H9 (cell line): Measurements from ENCODE around the gene UNC79. TPM values are rescaled to one million over a fixed set of nuclear protein-coding genes. Genes with fewer than 3 reads are reported as not detected.

ENCODE experiments used
- DNase-seq: peaks from one replicate; pipeline ENCODE4 v3.0.0-alpha.2; 2017
- H2AFZ ChIP-seq: one replicate; pipeline ENCODE4 v1.6.1; 2013; ENCODE audit warnings: mild to moderate bottlenecking, low read length, control low read depth, moderate library complexity
- H2AK5ac ChIP-seq: 2 replicates; pipeline ENCODE4 v1.6.1; 2013; ENCODE audit warnings: low read length, control low read depth, mixed read lengths; ENCODE audit not compliant: insufficient read length
- H2BK120ac ChIP-seq: one replicate; pipeline ENCODE4 v1.6.1; 2013; ENCODE audit warnings: low read depth, mild to moderate bottlenecking, low read length, control low read depth, inconsistent platforms; ENCODE audit not compliant: poor library complexity, severe bottlenecking
- H2BK12ac ChIP-seq: 2 replicates; pipeline ENCODE4 v1.6.1; 2013; ENCODE audit warnings: low read length, control low read depth, mixed read lengths, low read depth; ENCODE audit not compliant: insufficient read length
- H2BK15ac ChIP-seq: 2 replicates; pipeline ENCODE4 v1.6.1; 2013; ENCODE audit warnings: low read depth, low read length, control low read depth
- H2BK20ac ChIP-seq: one replicate; pipeline ENCODE4 v1.6.1; 2013; ENCODE audit warnings: low read depth, mild to moderate bottlenecking, low read length, control low read depth, inconsistent platforms; ENCODE audit not compliant: poor library complexity, severe bottlenecking
- H2BK5ac ChIP-seq: 2 replicates; pipeline ENCODE4 v1.6.1; 2013; ENCODE audit warnings: low read length, control low read depth, mixed read lengths; ENCODE audit not compliant: insufficient read length
- H3K14ac ChIP-seq: 2 replicates; pipeline ENCODE4 v1.6.1; 2013; ENCODE audit warnings: low read length, control low read depth; ENCODE audit not compliant: insufficient read depth
- H3K18ac ChIP-seq: 2 replicates; pipeline ENCODE4 v1.6.1; 2013; ENCODE audit warnings: low read depth, mild to moderate bottlenecking, mixed read lengths, low read length, control low read depth; ENCODE audit not compliant: insufficient read length
- H3K23ac ChIP-seq: 2 replicates; pipeline ENCODE4 v1.6.1; 2013; ENCODE audit warnings: low read length, control low read depth, mixed read lengths, low read depth; ENCODE audit not compliant: insufficient read length
- H3K23me2 ChIP-seq: 2 replicates; pipeline ENCODE4 v1.6.1; 2013; ENCODE audit warnings: low read depth, mild to moderate bottlenecking, mixed read lengths, low read length, control low read depth; ENCODE audit not compliant: insufficient read length, poor library complexity, severe bottlenecking
- H3K27ac ChIP-seq: 2 replicates; pipeline ENCODE4 v1.5.1; 2013; ENCODE audit warnings: low read length, control low read depth, mixed read lengths, low read depth; ENCODE audit not compliant: insufficient read length
- H3K27me3 ChIP-seq: 2 replicates; pipeline ENCODE4 v1.6.1; 2013; ENCODE audit warnings: low read length, control low read depth, inconsistent platforms; ENCODE audit not compliant: insufficient read depth
- H3K4ac ChIP-seq: 2 replicates; pipeline ENCODE4 v1.6.1; 2013; ENCODE audit warnings: low read depth, mild to moderate bottlenecking, control low read depth, inconsistent platforms, low read length, moderate library complexity
- H3K4me1 ChIP-seq: 2 replicates; pipeline ENCODE4 v1.6.1; 2013; ENCODE audit warnings: low read length, control low read depth, inconsistent platforms; ENCODE audit not compliant: insufficient read depth
- H3K4me2 ChIP-seq: 2 replicates; pipeline ENCODE4 v1.6.1; 2013; ENCODE audit warnings: low read length, control low read depth, mixed read lengths; ENCODE audit not compliant: insufficient read length, insufficient read depth
- H3K56ac ChIP-seq: 2 replicates; pipeline ENCODE4 v1.6.1; 2013; ENCODE audit warnings: low read depth, mild to moderate bottlenecking, mixed read lengths, low read length, control low read depth; ENCODE audit not compliant: insufficient read length
- H3K79me1 ChIP-seq: 2 replicates; pipeline ENCODE4 v1.6.1; 2013; ENCODE audit warnings: low read depth, mild to moderate bottlenecking, moderate library complexity, low read length, control low read depth, inconsistent platforms; ENCODE audit not compliant: insufficient read depth, poor library complexity, severe bottlenecking
- H3K79me2 ChIP-seq: 2 replicates; pipeline ENCODE4 v1.6.1; 2013; ENCODE audit warnings: low read length, control low read depth, inconsistent platforms; ENCODE audit not compliant: insufficient read depth
- H3K9ac ChIP-seq: 2 replicates; pipeline ENCODE4 v1.6.1; 2013; ENCODE audit warnings: low read length, control low read depth, mixed read lengths; ENCODE audit not compliant: insufficient read length; ENCODE audit errors: extremely low read depth
- H3K9me3 ChIP-seq: one replicate; pipeline ENCODE4 v1.6.1; 2013; ENCODE audit warnings: low read depth, low read length, inconsistent platforms; ENCODE audit not compliant: control insufficient read depth
- H3T11ph ChIP-seq: one replicate; pipeline ENCODE4 v1.6.1; 2013; ENCODE audit warnings: mild to moderate bottlenecking, low read length, control low read depth, inconsistent platforms
- H4K20me1 ChIP-seq: one replicate; pipeline ENCODE4 v1.6.1; 2013; ENCODE audit not compliant: control insufficient read depth, insufficient read length, insufficient read depth
- H4K5ac ChIP-seq: 2 replicates; pipeline ENCODE4 v1.6.1; 2013; ENCODE audit warnings: low read depth, mild to moderate bottlenecking, mixed read lengths, low read length, control low read depth; ENCODE audit not compliant: insufficient read length
- H4K8ac ChIP-seq: replicated peaks from 2 replicates; pipeline ENCODE4 v1.6.1; 2013; ENCODE audit warnings: low read length, control low read depth, mixed read lengths, low read depth; ENCODE audit not compliant: insufficient read length
- H4K91ac ChIP-seq: 2 replicates; pipeline ENCODE4 v1.6.1; 2013; ENCODE audit warnings: low read depth, mild to moderate bottlenecking, moderate library complexity, mixed read lengths, low read length, control low read depth; ENCODE audit not compliant: insufficient read length
- H3K27ac Mint-ChIP-seq, 3 experiments: 2 replicates in 2 of 3; 3 replicates in 1 of 3; pipeline ENCODE4 v1.8.0; 2020 to 2021; ENCODE audit warnings: mixed read lengths in 3 of 3, mild to moderate bottlenecking in 1 of 3, moderate library complexity in 1 of 3
- H3K27me3 Mint-ChIP-seq: 2 replicates; pipeline ENCODE4 v1.8.0; 2021; ENCODE audit warnings: low read depth, mild to moderate bottlenecking, moderate library complexity, mixed read lengths
- H3K36me3 Mint-ChIP-seq, 3 experiments: 2 replicates in 2 of 3; 3 replicates in 1 of 3; pipeline ENCODE4 v1.8.0; 2020 to 2021; ENCODE audit warnings: low read depth in 3 of 3, mixed read lengths in 3 of 3; ENCODE audit not compliant: insufficient read depth in 1 of 3
- H3K4me1 Mint-ChIP-seq, 2 experiments: 2 replicates each; pipeline ENCODE4 v1.8.0; 2020; ENCODE audit warnings: mixed read lengths in 2 of 2
- H3K4me3 Mint-ChIP-seq, 2 experiments: 2 replicates in 1 of 2; 3 replicates in 1 of 2; pipeline ENCODE4 v1.8.0; 2020 to 2021; ENCODE audit warnings: mild to moderate bottlenecking in 2 of 2, mixed read lengths in 2 of 2, moderate library complexity in 1 of 2
- H3K9me3 Mint-ChIP-seq, 2 experiments: 2 replicates in 1 of 2; 3 replicates in 1 of 2; pipeline ENCODE4 v1.8.0; 2020; ENCODE audit warnings: mild to moderate bottlenecking in 2 of 2, mixed read lengths in 2 of 2, moderate library complexity in 1 of 2
- CTCF ChIP-seq: fragments of 200-600 bp; sonication (generic); conservative IDR thresholded peaks from 3 replicates; pipeline ENCODE4 v1.8.0; 2021; ENCODE audit warnings: antibody characterized with exemption, mild to moderate bottlenecking
- WGBS: extraction: QIAGEN DNeasy Blood & Tissue Kit; methylation state at CpG from one replicate; pipeline ENCODE4 v1.1.7; 2013; ENCODE audit warnings: missing lambda C conversion rate, low lambda C conversion rate, mixed read lengths; ENCODE audit not compliant: insufficient read length; ENCODE audit errors: extremely low coverage; 5-methylcytosine and 5-hydroxymethylcytosine counted together
- total RNA-seq: library from RNA; stranded (reverse); gene quantifications from 2 replicates; pipeline ENCODE4 v1.2.1, GENCODE V29; 2021

Gene UNC79
- total RNA-seq, 1 experiment from 2014 or later = 3.0 TPM

- Histone ChIP-seq H3K23ac (no peak overlapping the region), H3K4me2 (no peak overlapping the region), H3K14ac (no peak overlapping the region), H3K9me3 (no peaks in the 10 kb centered on the region), H3T11ph (no peak overlapping the region), H3K79me2 (no peaks in the 10 kb centered on the region), H3K79me1 (no peaks in the 10 kb centered on the region), H4K5ac (no peak overlapping the region), H2BK5ac (no peak overlapping the region), H3K18ac (no peak overlapping the region), H2AFZ (no peak overlapping the region), H4K20me1 (no peaks in the 10 kb centered on the region), H4K91ac (no peak overlapping the region), H3K4me1 (no peaks in the 10 kb centered on the region), H2BK15ac (no peak overlapping the region), H2BK12ac (no peak overlapping the region), H4K8ac (no peak overlapping the region), H3K56ac (no peak overlapping the region), H3K27me3 (no peaks in the 10 kb centered on the region), H3K9ac (no peak overlapping the region), H3K4ac (no peak overlapping the region), H3K27ac (no peak overlapping the region), H2AK5ac (no peak overlapping the region), H2BK20ac (no peak overlapping the region), H2BK120ac (no peak overlapping the region), H3K23me2 (no peaks in the 10 kb centered on the region)
- peaks cover 18 to 23% of the 10 kb centered on the region in 2 experiments for H3K4me1 Mint-ChIP-seq
- DNase-seq = no peak
- H3K36me3 Mint-ChIP-seq = peaks cover 2 to 5% (median 2%) of the 10 kb centered on the region in 3 experiments; a peak in 2 of 7 replicates
- H3K4me3 Mint-ChIP-seq = no peak overlapping the region
- WGBS = no CpG with 5 or more reads among the region's 4 CpGs
- H3K27ac Mint-ChIP-seq = no peak overlapping the region
- no peaks in the 10 kb centered on the region for H3K27me3 Mint-ChIP-seq
- H3K9me3 Mint-ChIP-seq = peaks cover 0 to 2% of the 10 kb centered on the region in 2 experiments; a peak in 3 of 5 replicates
- no peak for TF ChIP-seq CTCF
Measured at GRCh38 chr14:93527203-93527607, 96.5 kb downstream of the UNC79 start.
